Stimulated activated CD8-positive, alpha-beta memory T cell treated with anti-CD3 and anti-CD28 coated beads, Interleukin-7, amount 100 ng/mL, for 4 hours (primary cell): ENCODE results near the gene PDZK1IP1.

Source experiments
- DNase-seq, 2 donors: peaks; one replicate each; pipeline ENCODE4 v3.0.0-alpha.2; 2020; ENCODE audit warnings: low read depth in 2 of 2

PDZK1IP1 gene

GRCh38 chr1:47137198-47137597 is 52.6 kb downstream of the PDZK1IP1 start, which contains the start of gene CYP4A22:
Gene CYP4A22 (plus strand): TSS chr1:47137441. CDS start chr1:47137486, 45 bp downstream.
- no peak for DNase-seq
